ENCODE data around the gene ST6GALNAC3. TPM values are rescaled to one million over a fixed set of nuclear protein-coding genes. Genes with fewer than 3 reads are reported as not detected.

Gene ST6GALNAC3
- total RNA-seq, 1 donor from 2014 or later, result 23.6 TPM

- H3K4me2 ChIP-seq, result no peak overlapping the region
- Mint-ChIP-seq H3K4me1 (peaks cover 14% of the 10 kb centered on the region), H3K27ac (no peak overlapping the region), H3K27me3 (ENCODE audit: insufficient read depth, low read depth) (no peaks in the 10 kb centered on the region), H3K36me3 (peaks cover 6% of the 10 kb centered on the region), H3K9me3 (peaks cover 5% of the 10 kb centered on the region), H3K4me3 (no peak overlapping the region)
- H3K9ac ChIP-seq, result no peak overlapping the region
- TF ChIP-seq EZH2phosphoT487 (IDR thresholded peaks at IDR 0.05) (no peak), EZH2 (IDR thresholded peaks at IDR 0.05) (no peak), CTCF (IDR thresholded peaks at IDR 0.05) (no peak)
- H3K27ac ChIP-seq, result no peak overlapping the region
- H3K4me1 ChIP-seq, result no peaks in the 10 kb centered on the region
- DNase-seq (ENCODE audit: low spot score), result no peak
- H3K36me3 ChIP-seq, result no peaks in the 10 kb centered on the region
- no peaks in the 10 kb centered on the region for H3F3A ChIP-seq (ENCODE audit: low read depth)
- no peaks in the 10 kb centered on the region for H3K9me3 ChIP-seq (ENCODE audit: low read depth)
- H3K79me2 ChIP-seq (ENCODE audit: low read depth), result no peaks in the 10 kb centered on the region
- no peaks in the 10 kb centered on the region for H4K20me1 ChIP-seq (ENCODE audit: low read depth)
- no peak overlapping the region for H3K4me3 ChIP-seq
- H2AFZ ChIP-seq (replicated peaks), result no peak overlapping the region
- H3K27me3 ChIP-seq, result no peaks in the 10 kb centered on the region
Measured at GRCh38 chr1:76186554-76187170, 112.1 kb downstream of the ST6GALNAC3 start.

- Histone ChIP-seq H3K4me2 (no peak overlapping the region), H3K27ac (no peak overlapping the region), H3K79me2 (ENCODE audit: low read depth) (no peaks in the 10 kb centered on the region), H3K4me3 (no peak overlapping the region), H3F3A (ENCODE audit: low read depth) (no peaks in the 10 kb centered on the region), H3K36me3 (no peaks in the 10 kb centered on the region), H3K9me3 (ENCODE audit: low read depth) (no peaks in the 10 kb centered on the region), H4K20me1 (ENCODE audit: low read depth) (no peaks in the 10 kb centered on the region), H3K27me3 (no peaks in the 10 kb centered on the region), H2AFZ (replicated peaks) (no peak overlapping the region), H3K9ac (no peak overlapping the region), H3K4me1 (no peaks in the 10 kb centered on the region)
- Mint-ChIP-seq H3K4me1 (peaks cover 15% of the 10 kb centered on the region), H3K27me3 (ENCODE audit: insufficient read depth, low read depth) (no peaks in the 10 kb centered on the region), H3K36me3 (peaks cover 6% of the 10 kb centered on the region), H3K27ac (no peak overlapping the region), H3K4me3 (no peak overlapping the region), H3K9me3 (peaks cover 5% of the 10 kb centered on the region)
- TF ChIP-seq CTCF (IDR thresholded peaks at IDR 0.05) (no peak), EZH2 (IDR thresholded peaks at IDR 0.05) (no peak), EZH2phosphoT487 (IDR thresholded peaks at IDR 0.05) (no peak)
- DNase-seq (ENCODE audit: low spot score), result no peak
Measured at GRCh38 chr1:76187436-76187835, 112.9 kb downstream of the ST6GALNAC3 start.

GRCh38 chr1:76189310-76189709, 114.8 kb downstream of the ST6GALNAC3 start:
- Histone ChIP-seq H3F3A (ENCODE audit: low read depth) (no peaks in the 10 kb centered on the region), H3K79me2 (ENCODE audit: low read depth) (no peaks in the 10 kb centered on the region), H3K27ac (no peak overlapping the region), H4K20me1 (ENCODE audit: low read depth) (no peaks in the 10 kb centered on the region), H3K9me3 (ENCODE audit: low read depth) (no peaks in the 10 kb centered on the region), H3K9ac (no peak overlapping the region), H3K27me3 (no peaks in the 10 kb centered on the region), H3K4me1 (no peaks in the 10 kb centered on the region), H3K4me3 (no peak overlapping the region), H3K36me3 (no peaks in the 10 kb centered on the region), H2AFZ (replicated peaks) (no peak overlapping the region), H3K4me2 (no peak overlapping the region)
- no peak for DNase-seq (ENCODE audit: low spot score)
- no peak for TF ChIP-seq EZH2 (IDR thresholded peaks at IDR 0.05)
- TF ChIP-seq EZH2phosphoT487 (IDR thresholded peaks at IDR 0.05), result no peak
- no peak for TF ChIP-seq CTCF (IDR thresholded peaks at IDR 0.05)
- H3K27ac Mint-ChIP-seq, result no peak overlapping the region
- peaks cover 5% of the 10 kb centered on the region for H3K9me3 Mint-ChIP-seq
- H3K36me3 Mint-ChIP-seq, result peaks cover 6% of the 10 kb centered on the region
- H3K27me3 Mint-ChIP-seq (ENCODE audit: insufficient read depth, low read depth), result no peaks in the 10 kb centered on the region
- H3K4me1 Mint-ChIP-seq, result peaks cover 17% of the 10 kb centered on the region
- H3K4me3 Mint-ChIP-seq, result no peak overlapping the region
